ENCODE measurements around the gene MUSTN1.

DNA sequence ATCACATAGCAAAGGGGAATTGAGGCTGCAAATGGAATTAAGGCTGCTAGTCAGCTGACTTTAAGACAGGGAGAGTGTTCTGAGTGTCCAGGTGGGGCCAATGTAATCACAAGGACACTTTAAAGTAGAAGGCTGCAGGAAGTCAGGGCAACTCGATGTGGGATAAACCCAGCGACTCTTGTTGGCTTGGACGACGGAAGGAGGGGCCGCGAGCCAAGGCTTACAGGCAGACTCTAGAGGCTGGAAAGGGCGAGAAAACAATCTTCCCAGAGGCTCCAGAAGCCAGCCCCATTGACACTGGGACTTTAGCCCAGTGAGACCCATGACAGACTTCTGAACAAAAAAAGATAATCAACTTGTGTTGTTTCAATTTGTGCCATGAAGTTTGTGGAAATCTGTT lies 12.9 kb upstream of the MUSTN1 start:
- TF ChIP-seq, protein P1, sequence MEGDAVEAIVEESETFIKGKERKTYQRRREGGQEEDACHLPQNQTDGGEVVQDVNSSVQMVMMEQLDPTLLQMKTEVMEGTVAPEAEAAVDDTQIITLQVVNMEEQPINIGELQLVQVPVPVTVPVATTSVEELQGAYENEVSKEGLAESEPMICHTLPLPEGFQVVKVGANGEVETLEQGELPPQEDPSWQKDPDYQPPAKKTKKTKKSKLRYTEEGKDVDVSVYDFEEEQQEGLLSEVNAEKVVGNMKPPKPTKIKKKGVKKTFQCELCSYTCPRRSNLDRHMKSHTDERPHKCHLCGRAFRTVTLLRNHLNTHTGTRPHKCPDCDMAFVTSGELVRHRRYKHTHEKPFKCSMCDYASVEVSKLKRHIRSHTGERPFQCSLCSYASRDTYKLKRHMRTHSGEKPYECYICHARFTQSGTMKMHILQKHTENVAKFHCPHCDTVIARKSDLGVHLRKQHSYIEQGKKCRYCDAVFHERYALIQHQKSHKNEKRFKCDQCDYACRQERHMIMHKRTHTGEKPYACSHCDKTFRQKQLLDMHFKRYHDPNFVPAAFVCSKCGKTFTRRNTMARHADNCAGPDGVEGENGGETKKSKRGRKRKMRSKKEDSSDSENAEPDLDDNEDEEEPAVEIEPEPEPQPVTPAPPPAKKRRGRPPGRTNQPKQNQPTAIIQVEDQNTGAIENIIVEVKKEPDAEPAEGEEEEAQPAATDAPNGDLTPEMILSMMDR (IDR thresholded peaks at IDR 0.05): no peak
- TF ChIP-seq POLR2A (IDR thresholded peaks at IDR 0.05; ENCODE audit: low read length): no peak
- no peak for TF ChIP-seq PHF8 (IDR thresholded peaks at IDR 0.05; ENCODE audit: borderline replicate concordance, low read depth)
- no peak for TF ChIP-seq SMC3 (IDR thresholded peaks at IDR 0.05)
- no peak for TF ChIP-seq RNF2 (IDR thresholded peaks at IDR 0.05; ENCODE audit: borderline replicate concordance, low read depth)
- no peak for TF ChIP-seq NFE2L2 (conservative IDR thresholded peaks at IDR 0.05; ENCODE audit: low read length)
- no peak for TF ChIP-seq KDM5A (IDR thresholded peaks at IDR 0.05)
- no peak for TF ChIP-seq MYC (IDR thresholded peaks at IDR 0.05; ENCODE audit: borderline replicate concordance, low read length)
- no peak for TF ChIP-seq HDAC2 (IDR thresholded peaks at IDR 0.05)
- TF ChIP-seq POLR2AphosphoS2 (conservative IDR thresholded peaks at IDR 0.05; ENCODE audit: low read length): no peak
